ENCODE results near the gene RABGAP1L. TPM values are rescaled to one million over a fixed set of nuclear protein-coding genes. Genes with fewer than 3 reads are reported as not detected.
A peak's percentile ranks its signal among the peaks of the same experiment; 100 is the strongest.

RABGAP1L gene
- polyA plus RNA-seq, 3 donors = 35.2 to 75.3 (median 63.3) TPM

- H3K79me2 ChIP-seq (ENCODE audit: insufficient read depth, low read length) = peaks cover 33% of the 10 kb centered on the region
- Mint-ChIP-seq H3K27me3 (ENCODE audit: low read depth in 3 of 3) (peaks cover 0 to 1% (median 0%) of the 10 kb centered on the region in 3 donors), H3K9me3 (peaks cover 0 to 7% (median 0%) of the 10 kb centered on the region in 7 donors), H3K36me3 (peaks cover 5% of the 10 kb centered on the region in 2 donors), H3K27ac (peak overlapping the region in 1 of 7 donors; percentile 16), H3K4me3 (no peak overlapping the region), H3K4me1 (peaks cover 20% of the 10 kb centered on the region)
- DNase-seq = no peak
- H3K4me2 ChIP-seq (replicated peaks; ENCODE audit: extremely low read depth, low read length, poor library complexity, severe bottlenecking) = no peak overlapping the region
- no peaks in the 10 kb centered on the region for H4K20me1 ChIP-seq (ENCODE audit: insufficient read depth, low read length)
- H3K9me3 ChIP-seq (replicated peaks in 1 of 2; ENCODE audit: control insufficient read depth in 1 of 2, insufficient read depth in 1 of 2, low read length in 2 of 2) = no peaks in the 10 kb centered on the region
- no peak overlapping the region for H3K27ac ChIP-seq (ENCODE audit: low read depth in 1 of 2, low read length in 2 of 2)
- H3K4me3 ChIP-seq (replicated peaks in 1 of 3; ENCODE audit: low read depth in 2 of 3, low read length in 3 of 3) = no peak overlapping the region
- WGBS (ENCODE audit: insufficient coverage) = 83% methylated on average over 1 of the region's 2 CpGs
- H3K36me3 ChIP-seq (replicated peaks in 1 of 2; ENCODE audit: control insufficient read depth in 1 of 2, insufficient read depth in 2 of 2, low read length in 2 of 2) = no peaks in the 10 kb centered on the region
- intact Hi-C loops (cut with micrococcal nuclease) = no loop called here
- no peaks in the 10 kb centered on the region for H3K27me3 ChIP-seq (ENCODE audit: control insufficient read depth in 2 of 2, insufficient read depth in 2 of 2, low read length in 2 of 2)
- peaks cover 14 to 17% of the 10 kb centered on the region in 2 donors for H3K4me1 ChIP-seq (ENCODE audit: control insufficient read depth in 1 of 2, insufficient read depth in 2 of 2, low read length in 2 of 2)
- H3K9ac ChIP-seq (ENCODE audit: insufficient read depth, low read length, poor library complexity, severe bottlenecking) = no peak overlapping the region
- no peak for TF ChIP-seq CTCF (IDR thresholded peaks at IDR 0.05)
- H2AFZ ChIP-seq (ENCODE audit: insufficient read depth, low read depth, low read length, poor library complexity, severe bottlenecking) = peak overlapping the region; percentile 97
Measured at GRCh38 chr1:175024773-175025172, 865.5 kb downstream of the RABGAP1L start.

- Mint-ChIP-seq H3K27me3 (ENCODE audit: low read depth in 3 of 3) (peaks cover 0 to 3% (median 1%) of the 10 kb centered on the region in 3 donors), H3K36me3 (no peaks in the 10 kb centered on the region), H3K4me1 (peaks cover 28% of the 10 kb centered on the region), H3K9me3 (peaks cover 0 to 2% (median 0%) of the 10 kb centered on the region in 7 donors), H3K4me3 (no peak overlapping the region), H3K27ac (peak overlapping the region in 1 of 7 donors; percentile 32)
- Histone ChIP-seq H3K27ac (ENCODE audit: low read depth in 1 of 2, low read length in 2 of 2) (no peak overlapping the region), H3K9ac (ENCODE audit: insufficient read depth, low read length, poor library complexity, severe bottlenecking) (no peak overlapping the region), H4K20me1 (ENCODE audit: insufficient read depth, low read length) (no peaks in the 10 kb centered on the region), H3K27me3 (ENCODE audit: control insufficient read depth in 2 of 2, insufficient read depth in 2 of 2, low read length in 2 of 2) (no peaks in the 10 kb centered on the region), H3K9me3 (replicated peaks in 1 of 2; ENCODE audit: control insufficient read depth in 1 of 2, insufficient read depth in 1 of 2, low read length in 2 of 2) (no peaks in the 10 kb centered on the region), H2AFZ (ENCODE audit: insufficient read depth, low read depth, low read length, poor library complexity, severe bottlenecking) (no peak overlapping the region), H3K79me2 (ENCODE audit: insufficient read depth, low read length) (no peaks in the 10 kb centered on the region), H3K36me3 (replicated peaks in 1 of 2; ENCODE audit: control insufficient read depth in 1 of 2, insufficient read depth in 2 of 2, low read length in 2 of 2) (no peaks in the 10 kb centered on the region), H3K4me2 (replicated peaks; ENCODE audit: extremely low read depth, low read length, poor library complexity, severe bottlenecking) (no peak overlapping the region), H3K4me1 (ENCODE audit: control insufficient read depth in 1 of 2, insufficient read depth in 2 of 2, low read length in 2 of 2) (peaks cover 5 to 16% of the 10 kb centered on the region in 2 donors), H3K4me3 (replicated peaks in 1 of 3; ENCODE audit: low read depth in 2 of 3, low read length in 3 of 3) (no peak overlapping the region)
- WGBS (ENCODE audit: insufficient coverage) = 90% methylated on average over 4 of the region's 4 CpGs
- no peak for TF ChIP-seq CTCF (IDR thresholded peaks at IDR 0.05)
- intact Hi-C loops (cut with micrococcal nuclease) = loop anchor here (5.0 to 10.0 kb wide), 4 partner anchors 88 to 291 kb away; no protein-coding TSS in a partner anchor
- no peak for DNase-seq
Measured at GRCh38 chr1:175033953-175034352, 874.6 kb downstream of the RABGAP1L start.

Data from CD14-positive monocyte (primary cell).